Pancreas (tissue), 10 donors: Measurements from ENCODE around the gene RASSF8. TPM values are rescaled to one million over a fixed set of nuclear protein-coding genes. Genes with fewer than 3 reads are reported as not detected.

Experiments
- ATAC-seq, 4 donors: fragments of 200-7000 bp; cut with Tn5 transposase; one replicate each; pipeline versions ENCODE4 v1.8.0 to v1.9.1; 2020; ENCODE audit warnings: mild to moderate bottlenecking in 4 of 4, moderate library complexity in 4 of 4
- DNase-seq, 6 donors: peaks; one replicate each; pipeline ENCODE4 v3.0.0-alpha.2; 2020
- FAIRE-seq: peaks from 2 replicates; lab custom pipeline; 2012; peaks lifted over from hg19 to GRCh38; lab: Jason Lieb, UNC
- H3K27ac ChIP-seq, 4 donors: fragments of 200-600 bp; sonication (generic); 1 replicate in 3 of 4; 2 replicates in 1 of 4; pipeline versions ENCODE4 v1.5.0 to v1.8.0; 2020
- H3K27me3 ChIP-seq, 4 donors: fragments of 200-600 bp; one replicate each; pipeline ENCODE4 v1.8.0; 2021
- H3K36me3 ChIP-seq, 3 donors: fragments of 200-600 bp; sonication (generic) in 1 of 3; one replicate each; pipeline versions ENCODE4 v1.5.0 to v1.8.0; 2020 to 2021
- H3K4me1 ChIP-seq, 3 donors: fragments of 200-600 bp; one replicate each; pipeline ENCODE4 v1.8.0; 2021
- H3K4me3 ChIP-seq, 4 donors: fragments of 200-600 bp; sonication (generic) in 2 of 4; one replicate each; pipeline versions ENCODE4 v1.5.0 to v1.8.0; 2020 to 2021
- H3K9me3 ChIP-seq, 4 donors: fragments of 200-600 bp; one replicate each; pipeline ENCODE4 v1.8.0; 2021
- WGBS, 2 donors: extraction: QIAGEN DNeasy Blood & Tissue Kit; methylation state at CpG; one replicate each; pipeline ENCODE4 v1.1.7; 2013; 5-methylcytosine and 5-hydroxymethylcytosine counted together
- intact Hi-C, 3 donors: fragments of 100-400 bp; cut with DNase I; formaldehyde crosslinking; loops; one replicate each; pipeline versions ENCODE4 v1.11.1 to v1.14.2; 2022
- polyA plus RNA-seq, 2 donors: library from polyadenylated mRNA; stranded (reverse); fragments of 200-250 nt; gene quantifications; one replicate each; pipeline ENCODE4 v1.2.3, GENCODE V29; 2013
- total RNA-seq, 6 donors: library from RNA; stranded (reverse); fragmentation: NEBNext Ultra II Directional in 4 of 6; extraction: Animal tissue kit (Norgen Biotek cat#: 25700) in 4 of 6; gene quantifications; one replicate each; pipeline versions ENCODE4 v1.2.1 to v1.2.4, GENCODE V29; 2021 to 2023
- TF ChIP-seq, protein P1 (sequence below), 4 donors: fragments of 200-600 bp; sonication (generic) in 3 of 4; IDR thresholded peaks; one replicate each; pipeline versions ENCODE4 v1.5.0 to v1.8.0; 2021; ENCODE audit warnings: antibody characterized with exemption in 4 of 4
- donor health status: healthy with polysubstance abuse.
- donor health status: DM: no; HTN: no; CAD: no; lungs with moderate emphysema.
- donor health status: DM: no; HTN: no; CAD: no.
- donor health status: control.
- donor health status: control.
- donor health status: Bipolar disorder and iron deficiency.
- donor health status: DM: yes; HTN: yes; CAD: no.
- donor health status: DM: no; HTN: no; CAD: no.
- donor health status: DM: no; HTN: no; CAD: no.
- donor health status: DM: yes; HTN: yes; CAD: no.

Gene RASSF8
- total and polyA plus RNA-seq, 8 donors: 4.3 to 25.0 (median 7.4) TPM

DNA sequence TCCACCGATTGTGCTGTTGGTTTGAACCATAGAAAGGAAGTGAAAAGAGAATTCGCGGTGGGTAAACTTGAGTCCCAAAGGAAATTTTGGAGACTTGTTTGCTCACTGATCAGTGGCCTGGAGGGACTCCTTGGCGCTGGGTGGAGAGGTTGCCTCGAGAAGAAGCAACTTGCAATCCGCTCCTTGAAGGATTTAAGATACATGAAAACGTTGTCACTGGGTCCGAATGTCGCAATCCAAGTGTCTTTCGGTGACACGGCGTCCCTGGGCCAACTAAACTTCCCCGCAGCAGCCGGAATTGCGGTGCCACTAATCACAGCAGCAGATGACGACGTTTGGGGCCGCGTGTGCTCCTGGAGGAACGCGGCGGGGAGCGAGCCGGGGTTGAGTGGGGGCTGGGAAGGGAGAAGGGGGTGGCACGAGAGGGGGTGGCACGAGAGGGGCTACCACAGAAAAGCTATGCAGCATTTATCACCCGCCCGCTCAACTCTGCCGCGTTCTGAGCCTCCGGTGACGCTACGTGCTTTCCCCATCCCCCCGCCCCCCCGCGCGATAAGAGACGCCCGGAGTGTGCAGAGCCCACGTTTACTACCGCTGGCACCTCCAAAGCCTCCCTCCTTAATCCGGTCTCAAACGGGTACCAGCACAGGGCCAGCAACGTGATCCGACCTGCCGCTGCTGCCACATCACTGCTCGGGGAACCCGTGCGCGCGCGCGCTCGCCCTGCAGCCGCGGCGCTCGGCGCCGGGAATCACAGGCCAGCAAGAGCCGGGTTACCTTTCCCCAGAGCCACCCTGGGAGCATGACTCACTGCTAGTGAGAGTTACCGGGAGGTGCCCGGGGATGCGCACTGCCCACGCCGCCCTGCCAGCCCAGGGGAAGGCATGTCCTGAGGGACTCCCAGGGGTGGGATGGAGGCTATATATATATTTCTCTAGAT, 167.2 kb downstream of the RASSF8 start:
- Histone ChIP-seq H3K27ac (peak overlapping the region; percentile 91 to 99 (median 94)), H3K27me3 (no peaks in the 10 kb centered on the region), H3K4me3 (peak overlapping the region; percentile 22 to 71 (median 55)), H3K4me1 (peaks cover 0 to 15% (median 12%) of the 10 kb centered on the region in 3 donors), H3K9me3 (no peaks in the 10 kb centered on the region), H3K36me3 (no peaks in the 10 kb centered on the region)
- intact Hi-C loops: loop anchor here in 2 of 3 donors (10.0 kb wide), 2 partner anchors 69 to 279 kb away; partner anchors contain the start of gene SSPN (in 2 of the 2)
- peak; percentile 81 to 90 (median 88) for DNase-seq
- 0% methylated on average over 54 to 66 of the region's 66 CpGs for WGBS, 2 donors
- peak; percentile 69 to 82 (median 77) for ATAC-seq
- TF ChIP-seq, protein P1, sequence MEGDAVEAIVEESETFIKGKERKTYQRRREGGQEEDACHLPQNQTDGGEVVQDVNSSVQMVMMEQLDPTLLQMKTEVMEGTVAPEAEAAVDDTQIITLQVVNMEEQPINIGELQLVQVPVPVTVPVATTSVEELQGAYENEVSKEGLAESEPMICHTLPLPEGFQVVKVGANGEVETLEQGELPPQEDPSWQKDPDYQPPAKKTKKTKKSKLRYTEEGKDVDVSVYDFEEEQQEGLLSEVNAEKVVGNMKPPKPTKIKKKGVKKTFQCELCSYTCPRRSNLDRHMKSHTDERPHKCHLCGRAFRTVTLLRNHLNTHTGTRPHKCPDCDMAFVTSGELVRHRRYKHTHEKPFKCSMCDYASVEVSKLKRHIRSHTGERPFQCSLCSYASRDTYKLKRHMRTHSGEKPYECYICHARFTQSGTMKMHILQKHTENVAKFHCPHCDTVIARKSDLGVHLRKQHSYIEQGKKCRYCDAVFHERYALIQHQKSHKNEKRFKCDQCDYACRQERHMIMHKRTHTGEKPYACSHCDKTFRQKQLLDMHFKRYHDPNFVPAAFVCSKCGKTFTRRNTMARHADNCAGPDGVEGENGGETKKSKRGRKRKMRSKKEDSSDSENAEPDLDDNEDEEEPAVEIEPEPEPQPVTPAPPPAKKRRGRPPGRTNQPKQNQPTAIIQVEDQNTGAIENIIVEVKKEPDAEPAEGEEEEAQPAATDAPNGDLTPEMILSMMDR (IDR thresholded peaks at IDR 0.05): no peak
- no peak for FAIRE-seq

DNA sequence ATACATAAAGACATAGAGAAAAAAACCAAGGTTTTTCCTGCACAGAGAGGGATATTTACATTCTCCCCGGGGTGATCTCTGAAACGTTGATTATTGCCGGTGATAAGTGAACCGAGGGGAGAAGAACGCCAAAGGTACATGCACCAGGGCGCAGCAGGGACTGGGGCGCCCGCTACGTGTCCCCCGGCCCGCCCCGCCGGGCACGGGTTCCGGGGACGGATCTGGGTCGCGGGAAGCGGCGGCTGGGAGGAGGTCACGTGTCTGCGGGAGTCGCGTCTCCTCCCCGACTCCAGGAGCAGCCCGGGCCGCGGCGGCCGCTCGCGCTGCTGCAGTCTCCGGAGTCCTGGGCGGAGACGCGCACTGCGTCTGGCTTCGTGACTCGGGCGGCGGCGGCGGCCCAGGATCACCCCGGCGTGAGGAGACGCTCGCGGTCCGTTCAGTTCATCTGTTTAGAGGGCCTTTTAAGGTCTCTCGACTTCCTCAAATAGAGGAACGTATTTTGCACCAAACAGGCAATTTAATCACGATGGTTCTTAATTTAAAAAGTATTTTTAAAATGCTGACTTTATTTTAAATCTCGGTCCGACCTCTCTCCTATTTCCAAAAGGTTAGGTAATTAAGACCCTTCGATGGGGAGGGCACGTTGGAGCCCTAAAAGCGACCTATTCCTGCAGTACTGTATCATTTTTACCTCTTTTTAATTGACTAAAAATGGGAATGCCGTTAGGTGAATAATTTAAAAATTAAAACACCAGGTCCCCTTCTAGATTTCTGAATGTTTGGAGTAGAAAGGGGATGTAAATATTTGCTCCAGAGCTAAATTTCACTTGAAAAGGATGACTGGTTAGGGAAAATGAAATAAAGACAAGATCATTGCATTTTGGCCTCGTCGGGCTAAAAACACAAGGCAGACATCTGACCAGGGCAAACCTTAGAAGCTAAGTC, 168.1 kb downstream of the RASSF8 start:
- ATAC-seq (peak; percentile 67 to 76 (median 70)), DNase-seq (peak; percentile 84 to 93 (median 88)), FAIRE-seq (no peak)
- peak overlapping the region; percentile 91 to 99 (median 94) for H3K27ac ChIP-seq
- H3K9me3 ChIP-seq: no peaks in the 10 kb centered on the region
- intact Hi-C loops: loop anchor here in 2 of 3 donors (10.0 kb wide), 2 partner anchors 68 to 278 kb away; partner anchors contain the start of gene SSPN (in 2 of the 2)
- no peaks in the 10 kb centered on the region for H3K36me3 ChIP-seq
- H3K27me3 ChIP-seq: no peaks in the 10 kb centered on the region
- peak overlapping the region; percentile 22 to 71 (median 55) for H3K4me3 ChIP-seq
- TF ChIP-seq, protein P1 (IDR thresholded peaks at IDR 0.05): no peak
- 4 to 5% methylated on average over 60 of the region's 60 CpGs for WGBS, 2 donors
- H3K4me1 ChIP-seq: peaks cover 0 to 12% (median 6%) of the 10 kb centered on the region in 3 donors

DNA sequence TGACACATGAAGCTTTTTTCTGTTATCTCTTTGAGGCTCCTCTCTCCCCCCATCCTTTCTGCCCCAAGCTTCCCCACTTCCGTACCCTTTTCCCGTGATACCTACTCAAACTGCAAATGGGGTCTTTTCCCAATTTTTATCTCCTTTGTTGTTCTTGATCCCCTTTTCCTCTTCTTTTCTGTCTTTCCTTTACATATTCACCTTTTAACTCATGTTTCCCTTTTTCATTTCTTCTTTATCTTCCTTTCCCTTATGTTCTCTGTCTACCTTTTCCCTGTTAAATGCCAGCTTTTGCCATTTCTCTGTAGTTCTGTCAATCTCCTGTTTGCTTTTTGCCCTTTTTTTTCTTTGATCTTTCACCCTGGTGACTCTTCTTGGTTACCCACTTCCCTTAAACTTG, 168.9 kb downstream of the RASSF8 start:
- WGBS, 2 donors: 83 to 93% methylated on average over 2 of the region's 2 CpGs
- H3K9me3 ChIP-seq: no peaks in the 10 kb centered on the region
- no peaks in the 10 kb centered on the region for H3K36me3 ChIP-seq
- no peaks in the 10 kb centered on the region for H3K27me3 ChIP-seq
- peak overlapping the region in 1 of 4 donors; percentile 96 for H3K27ac ChIP-seq
- ATAC-seq (no peak), DNase-seq (no peak), FAIRE-seq (no peak)
- H3K4me3 ChIP-seq: no peak overlapping the region
- intact Hi-C loops: loop anchor here in 2 of 3 donors (10.0 kb wide), 2 partner anchors 67 to 277 kb away; partner anchors contain the start of gene SSPN (in 2 of the 2)
- peaks cover 0 to 12% (median 4%) of the 10 kb centered on the region in 3 donors for H3K4me1 ChIP-seq
- TF ChIP-seq, protein P1 (IDR thresholded peaks at IDR 0.05): no peak

DNA sequence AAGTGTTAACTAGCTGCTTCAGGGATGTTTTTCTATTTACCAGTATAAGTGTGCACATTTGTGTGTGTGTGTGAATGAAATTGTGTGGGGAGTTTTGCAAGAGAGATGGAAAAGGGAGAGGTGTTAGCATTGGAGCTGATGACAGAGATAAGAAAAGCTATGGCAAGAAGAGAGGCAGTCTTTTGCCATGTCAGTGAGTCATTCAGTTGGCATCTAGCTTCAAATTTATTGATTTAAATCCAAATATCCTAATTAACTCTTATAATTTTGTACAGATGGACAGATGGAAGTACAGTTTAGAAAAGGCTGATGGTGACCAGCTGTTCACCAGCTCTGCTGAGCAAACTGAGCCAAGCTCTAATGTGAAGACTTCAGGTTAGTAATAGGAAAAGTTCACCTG, 169.7 kb downstream of the RASSF8 start:
- intact Hi-C loops: loop anchor here in 2 of 3 donors (10.0 kb wide), 2 partner anchors 67 to 277 kb away; partner anchors contain the start of gene SSPN (in 2 of the 2)
- ATAC-seq: no peak
- H3K27me3 ChIP-seq: no peaks in the 10 kb centered on the region

More for the DNA sequence above, 169.7 kb downstream of the RASSF8 start:
- TF ChIP-seq, protein P1 (IDR thresholded peaks at IDR 0.05): no peak
- Histone ChIP-seq H3K4me3 (no peak overlapping the region), H3K27ac (no peak overlapping the region), H3K9me3 (no peaks in the 10 kb centered on the region), H3K4me1 (peaks cover 0 to 12% (median 4%) of the 10 kb centered on the region in 3 donors), H3K36me3 (no peaks in the 10 kb centered on the region)
- DNase-seq: no peak
- FAIRE-seq: no peak

Other genes with a start within 250 kb of the RASSF8 start
- gene BHLHE41, start 166.4 kb downstream of the RASSF8 start, total RNA-seq: 10 to 100 TPM in 4 of 6 donors, 1 to 10 TPM in 2; 6.8 to 29.4 (median 10.9) TPM
- 10 to 100 TPM in 1 of 2 donors, 1 to 10 TPM in 1; 3.8 to 12.1 TPM for gene BHLHE41, start 166.4 kb downstream of the RASSF8 start, polyA plus RNA-seq
- 10 to 100 TPM in 1 of 6 donors, 1 to 10 TPM in 5; 3.7 to 11.9 (median 5.8) TPM for gene SSPN, start 236.9 kb downstream of the RASSF8 start, total RNA-seq
- gene SSPN, start 236.9 kb downstream of the RASSF8 start, polyA plus RNA-seq: 1 to 10 TPM in 1 of 2 donors, under 1 TPM in 1; 0.61 to 2.1 TPM